Spleen (tissue), 7 donors: ENCODE results near the gene ZBTB34.

Experiments used
- POLR2A ChIP-seq, 3 donors: fragments of 450-650 bp; IDR thresholded peaks; one replicate each; pipeline ENCODE4 v1.5.1; 2017; ENCODE audit warnings: antibody characterized with exemption in 3 of 3, mild to moderate bottlenecking in 1 of 3
- TF ChIP-seq, protein P1 (sequence below), 11 experiments: fragments of 200-600 bp in 7 of 11; fragments of 450-650 bp in 4 of 11; sonication (generic) in 4 of 11; IDR thresholded peaks in 8 of 11; conservative IDR thresholded peaks in 3 of 11; 1 replicate in 7 of 11; 2 replicates in 4 of 11; pipeline versions ENCODE4 v1.4.0 to v1.8.0; 2016 to 2021; ENCODE audit warnings: antibody characterized with exemption in 11 of 11, inconsistent platforms in 4 of 11, mild to moderate bottlenecking in 1 of 11
- donor health status: DM: no; HTN: no; CAD: no; lungs with moderate emphysema.
- donor health status: DM: no; HTN: no; CAD: no.
- donor health status: DM: no; HTN: no; CAD: no.

DNA sequence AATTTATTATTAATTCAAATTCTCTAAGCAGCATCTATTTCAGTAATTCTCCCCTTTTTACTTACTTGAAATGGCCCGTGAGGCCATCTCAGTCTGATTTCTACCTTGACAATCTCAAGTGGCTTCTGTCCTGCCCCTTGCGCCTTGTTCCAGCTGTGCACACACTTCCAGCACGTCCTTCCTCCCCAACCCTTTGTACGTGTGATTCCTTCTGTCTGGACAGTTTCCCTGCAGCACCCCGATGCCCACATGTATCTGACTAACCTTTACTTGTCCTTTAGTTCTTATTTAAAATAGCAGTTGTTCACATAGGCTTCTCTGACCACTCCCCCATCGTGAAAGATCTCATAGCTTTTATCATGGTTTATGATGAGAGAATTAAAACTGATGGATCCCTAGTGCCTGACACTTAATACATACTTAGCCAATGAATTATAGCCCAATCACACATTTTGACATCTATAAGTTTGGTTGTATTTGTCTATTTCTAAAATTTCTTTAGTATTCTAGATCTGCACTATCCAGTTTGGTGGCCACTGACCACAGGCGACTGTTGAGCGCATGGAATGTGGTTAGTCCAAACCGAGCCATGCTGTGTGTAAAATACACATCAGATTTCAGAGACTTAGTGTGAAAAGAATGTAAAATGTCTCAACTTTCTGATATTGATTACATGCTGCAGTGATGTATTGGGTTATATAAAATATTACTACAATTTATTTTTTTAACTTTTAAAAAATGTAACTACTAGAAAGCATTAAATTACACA lies 14.3 kb downstream of the ZBTB34 start:
- TF ChIP-seq, protein P1, sequence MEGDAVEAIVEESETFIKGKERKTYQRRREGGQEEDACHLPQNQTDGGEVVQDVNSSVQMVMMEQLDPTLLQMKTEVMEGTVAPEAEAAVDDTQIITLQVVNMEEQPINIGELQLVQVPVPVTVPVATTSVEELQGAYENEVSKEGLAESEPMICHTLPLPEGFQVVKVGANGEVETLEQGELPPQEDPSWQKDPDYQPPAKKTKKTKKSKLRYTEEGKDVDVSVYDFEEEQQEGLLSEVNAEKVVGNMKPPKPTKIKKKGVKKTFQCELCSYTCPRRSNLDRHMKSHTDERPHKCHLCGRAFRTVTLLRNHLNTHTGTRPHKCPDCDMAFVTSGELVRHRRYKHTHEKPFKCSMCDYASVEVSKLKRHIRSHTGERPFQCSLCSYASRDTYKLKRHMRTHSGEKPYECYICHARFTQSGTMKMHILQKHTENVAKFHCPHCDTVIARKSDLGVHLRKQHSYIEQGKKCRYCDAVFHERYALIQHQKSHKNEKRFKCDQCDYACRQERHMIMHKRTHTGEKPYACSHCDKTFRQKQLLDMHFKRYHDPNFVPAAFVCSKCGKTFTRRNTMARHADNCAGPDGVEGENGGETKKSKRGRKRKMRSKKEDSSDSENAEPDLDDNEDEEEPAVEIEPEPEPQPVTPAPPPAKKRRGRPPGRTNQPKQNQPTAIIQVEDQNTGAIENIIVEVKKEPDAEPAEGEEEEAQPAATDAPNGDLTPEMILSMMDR (IDR thresholded peaks at IDR 0.05 in 8 of 11, conservative IDR thresholded peaks at IDR 0.05 in 3 of 11) = no peak
- TF ChIP-seq POLR2A (IDR thresholded peaks at IDR 0.05) = no peak
